CD4-positive, alpha-beta T cell treated with Interleukin-6 at 100 ng/mL for 8 hours (primary cell): ENCODE results near the gene TTLL13.
"Not testable (repeated sequence)": the region's sequence is repeated elsewhere in the genome, so short reads cannot be mapped to it uniquely, and the experiment has no call there.

Experiments used
- DNase-seq: peaks from one replicate; pipeline ENCODE4 v3.0.0-alpha.2; 2020; ENCODE audit warnings: mixed read lengths, low spot score

The TTLL13 gene

GRCh38 chr15:90281637-90282036, 32.3 kb downstream of the TTLL13 start:
- DNase-seq: not testable (repeated sequence)

GRCh38 chr15:90286678-90287077, 37.3 kb downstream of the TTLL13 start:
- DNase-seq: peak; percentile 41

GRCh38 chr15:90287101-90287500, 37.7 kb downstream of the TTLL13 start:
- no peak for DNase-seq

GRCh38 chr15:90287946-90288345, 38.6 kb downstream of the TTLL13 start:
- no peak for DNase-seq

GRCh38 chr15:90291679-90292356, 42.5 kb downstream of the TTLL13 start:
- no peak for DNase-seq

GRCh38 chr15:90293040-90293810, 43.9 kb downstream of the TTLL13 start:
- DNase-seq: peak; percentile 63

- DNase-seq: no peak
Measured at GRCh38 chr15:90294159-90294558, 44.8 kb downstream of the TTLL13 start.

- DNase-seq: no peak
Measured at GRCh38 chr15:90294601-90295269, 45.4 kb downstream of the TTLL13 start.

GRCh38 chr15:90295270-90295648, 45.9 kb downstream of the TTLL13 start:
- DNase-seq: no peak

GRCh38 chr15:90296316-90296884, 47.0 kb downstream of the TTLL13 start:
- not testable (repeated sequence) for DNase-seq

GRCh38 chr15:90297021-90297420, 47.7 kb downstream of the TTLL13 start:
- DNase-seq: no peak

GRCh38 chr15:90300541-90300940, 51.2 kb downstream of the TTLL13 start:
- DNase-seq: no peak

- DNase-seq: peak; percentile 47
Measured at GRCh38 chr15:90300988-90301706, 51.8 kb downstream of the TTLL13 start.

GRCh38 chr15:90301707-90302300, 52.4 kb downstream of the TTLL13 start:
- DNase-seq: no peak

- DNase-seq: not testable (repeated sequence)
Measured at GRCh38 chr15:90305355-90305754, 56.0 kb downstream of the TTLL13 start.

GRCh38 chr15:90305932-90306331, 56.6 kb downstream of the TTLL13 start:
- no peak for DNase-seq

- DNase-seq: peak; percentile 18
Measured at GRCh38 chr15:90306560-90306959, 57.2 kb downstream of the TTLL13 start.

- no peak for DNase-seq
Measured at GRCh38 chr15:90307661-90308060, 58.3 kb downstream of the TTLL13 start.

- no peak for DNase-seq
Measured at GRCh38 chr15:90309020-90309419, 59.7 kb downstream of the TTLL13 start.
